ENCODE data around the gene QPCT.
"Not testable (repeated sequence)": the region's sequence is repeated elsewhere in the genome, so short reads cannot be mapped to it uniquely, and the experiment has no call there.

Gene QPCT

GRCh38 chr2:37358466-37358865 lies 14.0 kb downstream of the QPCT start:
- DNase-seq = no peak

DNA sequence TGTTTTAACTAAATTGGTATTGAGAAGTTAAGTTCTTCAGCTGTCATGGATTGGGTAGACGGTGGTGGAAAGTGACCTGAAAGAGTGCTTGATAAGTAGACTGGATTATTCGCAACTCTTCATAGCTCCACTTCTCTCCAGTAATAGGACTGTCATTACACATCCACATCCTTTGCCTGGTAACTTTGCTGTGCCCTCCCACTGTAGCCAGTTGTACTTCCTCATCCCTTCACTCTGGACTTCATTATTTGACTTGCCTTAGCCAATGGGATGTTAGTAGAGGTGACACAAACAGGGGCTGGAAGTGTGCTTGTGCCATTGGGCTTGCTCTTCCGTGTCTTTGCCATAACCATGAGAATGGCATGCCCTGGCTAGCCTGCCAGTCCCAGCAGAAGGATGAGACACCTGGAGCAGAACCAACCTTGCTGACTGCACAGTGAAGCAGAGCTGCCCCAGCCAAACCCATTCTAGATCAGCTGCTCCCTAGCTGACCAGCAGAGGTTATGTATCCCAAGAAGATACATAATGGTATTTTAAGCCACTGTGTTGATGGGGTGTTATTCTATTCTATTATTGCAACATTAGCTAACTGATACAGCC lies 16.9 kb downstream of the QPCT start:
- no peak for DNase-seq

GRCh38 chr2:37361994-37362698 lies 17.7 kb downstream of the QPCT start:
- DNase-seq = no peak

DNA sequence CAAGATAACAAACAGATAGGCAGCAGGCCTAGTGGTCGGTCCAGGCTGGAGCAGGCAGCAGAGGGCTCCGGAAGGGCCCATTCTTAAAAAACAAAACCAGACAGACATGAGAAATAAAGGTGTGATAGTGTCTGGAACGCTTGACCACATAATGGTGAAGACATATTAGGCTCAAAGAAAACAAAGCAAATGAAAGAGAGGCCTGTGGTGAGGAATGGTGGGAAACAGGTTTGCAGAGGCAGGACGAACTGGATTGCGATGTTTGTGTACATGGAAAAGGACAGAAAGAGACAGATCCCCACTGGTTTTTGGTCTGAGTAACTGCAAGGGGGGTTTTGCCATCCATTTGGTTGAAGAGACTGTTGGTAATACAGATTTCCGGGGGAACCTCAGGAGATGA lies 19.9 kb downstream of the QPCT start:
- no peak for DNase-seq

- DNase-seq = no peak
Measured at GRCh38 chr2:37365669-37366068, 21.2 kb downstream of the QPCT start.

DNA sequence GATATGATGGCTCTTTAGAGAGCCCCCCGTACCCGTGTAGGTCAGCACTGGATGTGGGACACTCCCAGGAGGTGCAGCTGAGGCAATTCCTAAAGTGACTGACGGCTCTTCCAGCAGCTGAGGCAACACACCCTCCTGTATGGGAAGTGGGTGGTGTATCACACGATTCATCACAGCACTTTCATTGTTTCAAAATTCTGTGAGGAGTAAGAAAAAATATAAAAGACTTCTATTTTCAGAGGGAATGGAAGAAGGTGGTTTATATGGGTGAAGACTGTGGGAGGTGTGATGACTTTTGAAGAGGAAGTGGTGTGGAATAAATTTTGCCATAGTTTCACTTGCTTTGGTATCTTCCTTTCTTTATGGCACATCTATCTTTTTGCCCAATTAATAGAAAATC lies 22.3 kb downstream of the QPCT start:
- DNase-seq = no peak

DNA sequence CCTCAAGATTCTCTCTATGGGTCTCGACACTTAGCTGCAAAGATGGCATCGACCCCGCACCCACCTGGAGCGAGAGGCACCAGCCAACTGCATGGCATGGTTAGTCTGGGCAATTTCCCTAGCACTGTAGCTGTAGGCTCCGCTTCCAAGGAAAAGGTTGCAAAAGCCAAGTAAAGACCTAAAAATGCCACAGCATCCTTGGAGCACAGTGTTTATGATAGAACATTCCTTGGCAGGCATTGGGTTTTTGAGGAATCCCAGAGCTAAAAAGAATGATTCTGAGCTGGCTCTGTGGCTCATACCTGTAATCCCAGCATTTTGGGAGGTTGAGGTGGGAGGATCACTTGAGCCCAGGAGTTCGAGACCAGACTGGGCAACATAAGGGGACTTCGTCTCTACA lies 22.9 kb downstream of the QPCT start:
- no peak for DNase-seq

DNA sequence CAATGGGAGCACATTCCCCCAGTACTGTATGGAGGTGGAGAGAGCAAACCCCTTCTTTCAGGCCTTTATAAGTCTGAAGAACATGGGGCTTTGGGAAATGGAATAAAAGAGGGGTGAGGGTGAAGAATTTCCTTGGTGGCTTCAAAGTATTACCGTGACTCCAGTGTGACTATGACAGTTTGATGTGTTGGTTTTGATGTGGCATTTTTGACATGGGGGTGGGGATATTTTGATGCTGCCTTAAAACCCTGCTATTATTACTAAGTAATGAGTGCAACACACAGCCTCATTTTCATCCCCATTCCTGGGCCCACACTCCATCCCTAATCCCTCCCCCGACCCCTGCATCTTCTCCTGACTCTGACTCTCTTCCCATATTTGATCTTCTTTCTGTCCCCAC lies 23.6 kb downstream of the QPCT start:
- no peak for DNase-seq

- DNase-seq = no peak
Measured at GRCh38 chr2:37370666-37371065, 26.2 kb downstream of the QPCT start.

GRCh38 chr2:37372000-37372399 lies 27.6 kb downstream of the QPCT start:
- no peak for DNase-seq

GRCh38 chr2:37375741-37376288 lies 31.4 kb downstream of the QPCT start:
- no peak for DNase-seq

DNA sequence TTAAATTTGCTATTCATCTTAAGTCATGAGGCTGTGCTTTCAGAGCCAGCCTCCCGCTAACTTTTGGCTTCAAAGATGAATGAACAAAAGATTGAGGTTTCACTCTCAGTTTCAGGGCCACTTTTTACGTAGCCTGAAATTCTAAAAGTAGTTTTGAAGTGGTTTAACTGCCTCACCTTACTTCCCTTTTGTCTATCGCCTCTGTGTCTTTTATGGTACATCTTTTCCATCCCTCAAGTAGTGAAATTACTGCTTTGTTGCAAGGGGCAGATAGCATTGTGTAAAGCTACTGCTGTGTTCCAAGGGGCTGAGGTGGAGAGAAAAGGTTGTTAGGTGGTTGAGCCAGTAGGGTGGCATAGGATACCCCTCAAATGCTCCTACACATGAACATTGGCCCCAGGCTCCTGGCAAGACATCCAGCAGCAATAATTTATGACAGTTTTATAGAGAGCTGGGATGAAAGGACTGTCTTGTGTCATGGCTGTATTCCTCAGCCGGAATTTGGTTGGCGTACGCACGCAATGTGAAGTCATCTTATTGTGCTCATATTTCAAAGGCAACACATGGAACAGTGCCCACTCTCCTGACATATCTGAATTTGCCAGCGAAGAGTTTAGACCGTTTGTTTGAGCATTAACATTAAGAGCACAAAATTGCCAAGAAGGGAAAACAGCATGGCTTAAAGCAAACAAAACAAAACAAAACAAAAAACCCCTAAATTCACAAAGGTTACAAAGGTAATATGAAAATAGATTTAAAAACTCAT lies 32.2 kb downstream of the QPCT start:
- peak in 1 of 5 donors; percentile 77 for DNase-seq

DNA sequence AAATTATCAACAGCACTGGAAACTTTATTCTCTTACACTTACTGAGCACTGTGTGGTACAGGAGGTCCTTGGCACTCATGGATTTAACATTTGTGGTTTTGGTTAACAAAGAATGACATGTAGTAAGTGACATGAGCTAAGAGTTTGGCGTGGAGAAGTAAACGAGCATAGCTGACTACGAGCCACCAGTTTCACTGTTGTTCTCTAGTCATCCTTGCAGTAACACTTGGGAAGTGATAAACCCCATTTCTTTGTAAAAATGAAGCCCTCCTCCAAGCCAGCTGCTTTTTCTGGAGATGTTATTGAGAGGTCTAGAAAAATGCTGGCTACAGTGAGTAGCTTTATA lies 32.7 kb downstream of the QPCT start:
- DNase-seq = peak in 1 of 5 donors; percentile 67

GRCh38 chr2:37378411-37378810 lies 34.0 kb downstream of the QPCT start:
- no peak for DNase-seq

DNA sequence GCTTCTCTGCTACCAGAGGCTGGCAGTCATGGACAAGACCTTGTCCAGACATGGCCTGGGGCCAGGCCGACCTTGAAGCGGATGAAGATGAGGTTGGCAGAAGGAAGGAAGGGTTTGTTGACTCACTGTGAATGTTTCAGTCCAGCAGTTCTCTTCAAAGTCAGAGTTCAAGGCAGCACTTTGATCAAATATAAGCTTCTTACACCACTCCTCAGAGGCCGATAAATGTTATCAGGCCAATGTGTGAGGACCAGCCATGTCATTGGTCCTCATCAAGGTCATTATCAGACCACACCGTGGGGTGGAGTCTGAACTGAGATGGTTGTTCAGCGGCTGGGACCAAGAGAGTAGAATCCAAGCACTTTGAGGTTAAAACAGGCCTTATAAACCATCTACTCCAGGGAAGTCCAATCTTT lies 35.5 kb downstream of the QPCT start:
- DNase-seq = no peak

- DNase-seq = not testable (repeated sequence)
Measured at GRCh38 chr2:37380787-37381186, 36.4 kb downstream of the QPCT start.

DNA sequence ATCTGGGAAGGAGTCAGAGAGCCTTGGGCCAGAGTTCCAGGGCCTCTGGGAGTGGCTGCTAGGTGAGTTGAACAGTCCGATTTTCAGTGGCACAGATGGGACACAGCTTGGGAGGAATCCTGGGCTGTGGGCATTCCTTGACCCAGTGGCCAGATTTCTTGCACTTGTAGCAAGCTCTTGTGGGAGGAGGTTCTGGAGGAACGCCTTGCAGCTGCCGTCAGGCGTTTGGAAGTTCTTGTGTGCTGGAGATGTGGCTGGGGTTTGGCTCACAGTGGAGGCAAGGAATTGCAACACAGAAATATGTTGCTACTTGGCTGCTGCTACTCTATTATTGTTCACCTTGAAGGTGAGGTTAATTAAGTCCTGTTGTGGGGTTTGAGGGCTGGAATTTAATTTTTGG lies 39.8 kb downstream of the QPCT start:
- DNase-seq = not testable (repeated sequence)

DNA sequence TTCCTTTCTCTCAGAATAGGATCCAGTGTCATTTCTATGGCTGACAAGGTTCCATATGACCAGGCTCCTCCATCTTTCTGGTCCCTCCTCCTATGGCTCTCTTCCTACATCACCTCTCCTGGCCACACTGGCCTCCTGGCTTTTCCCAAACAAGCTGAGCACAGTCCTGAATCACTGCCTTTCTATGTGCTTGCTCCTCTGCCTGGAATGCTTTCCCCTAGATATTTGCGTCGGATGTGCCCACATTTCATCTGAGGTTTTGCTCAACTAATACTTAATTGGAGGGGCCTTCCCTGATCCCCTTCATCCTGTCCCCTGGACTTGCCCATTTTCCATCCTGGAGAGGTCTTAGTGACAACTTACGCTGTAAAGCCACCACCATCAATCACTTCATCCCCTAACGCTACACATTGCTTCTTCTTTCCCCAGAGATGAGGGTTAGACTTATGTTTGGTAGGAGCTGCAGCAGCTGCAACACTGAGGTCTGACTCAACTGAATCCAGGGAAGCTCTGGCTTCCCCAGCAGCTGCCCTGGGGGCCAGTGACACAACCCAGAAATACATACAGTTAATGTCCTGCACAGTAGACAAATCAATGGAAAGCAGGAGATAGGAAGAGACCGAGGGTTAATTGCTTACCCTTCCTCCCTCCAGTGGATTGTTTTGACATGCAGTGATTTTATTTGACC lies 42.9 kb downstream of the QPCT start:
- DNase-seq = no peak

DNA sequence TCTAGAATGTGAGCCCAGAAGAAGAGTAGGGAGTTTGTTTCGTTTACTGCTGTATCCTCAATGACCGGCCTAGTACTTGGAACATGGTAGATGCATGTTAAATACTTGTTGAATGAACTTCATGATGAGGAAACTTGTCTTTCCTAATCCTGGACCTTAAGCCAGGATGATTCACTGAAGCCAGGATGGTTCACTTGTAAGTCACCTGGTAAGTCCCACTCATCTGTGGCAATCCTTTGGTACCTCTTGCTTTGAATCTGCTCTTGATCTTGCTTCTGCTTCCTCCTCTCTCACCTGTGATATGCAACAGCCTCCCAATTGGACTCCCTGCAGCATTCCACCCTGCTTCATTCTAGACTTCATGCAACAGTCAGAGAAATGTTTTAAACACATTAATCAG lies 43.6 kb downstream of the QPCT start:
- DNase-seq = no peak

DNA sequence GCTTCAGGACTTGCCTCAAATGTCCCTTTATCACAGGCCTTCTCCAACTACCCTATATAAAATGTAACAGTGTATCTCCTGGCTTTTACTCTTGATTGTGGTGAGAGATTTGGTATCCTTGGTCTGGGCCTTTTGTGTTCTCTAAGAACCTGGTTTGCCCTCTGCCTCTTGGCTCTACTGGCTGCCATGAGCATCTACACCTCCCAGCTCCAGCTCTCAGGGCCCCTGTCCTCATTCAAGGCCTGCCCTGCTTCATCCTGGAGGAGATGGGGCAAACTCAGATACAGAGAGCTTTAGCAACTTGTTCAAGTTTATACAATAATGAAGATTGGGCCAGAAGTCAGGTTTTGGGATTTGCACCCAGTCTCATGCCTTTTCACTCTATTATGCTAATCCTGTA lies 45.0 kb downstream of the QPCT start:
- DNase-seq = no peak

DNA sequence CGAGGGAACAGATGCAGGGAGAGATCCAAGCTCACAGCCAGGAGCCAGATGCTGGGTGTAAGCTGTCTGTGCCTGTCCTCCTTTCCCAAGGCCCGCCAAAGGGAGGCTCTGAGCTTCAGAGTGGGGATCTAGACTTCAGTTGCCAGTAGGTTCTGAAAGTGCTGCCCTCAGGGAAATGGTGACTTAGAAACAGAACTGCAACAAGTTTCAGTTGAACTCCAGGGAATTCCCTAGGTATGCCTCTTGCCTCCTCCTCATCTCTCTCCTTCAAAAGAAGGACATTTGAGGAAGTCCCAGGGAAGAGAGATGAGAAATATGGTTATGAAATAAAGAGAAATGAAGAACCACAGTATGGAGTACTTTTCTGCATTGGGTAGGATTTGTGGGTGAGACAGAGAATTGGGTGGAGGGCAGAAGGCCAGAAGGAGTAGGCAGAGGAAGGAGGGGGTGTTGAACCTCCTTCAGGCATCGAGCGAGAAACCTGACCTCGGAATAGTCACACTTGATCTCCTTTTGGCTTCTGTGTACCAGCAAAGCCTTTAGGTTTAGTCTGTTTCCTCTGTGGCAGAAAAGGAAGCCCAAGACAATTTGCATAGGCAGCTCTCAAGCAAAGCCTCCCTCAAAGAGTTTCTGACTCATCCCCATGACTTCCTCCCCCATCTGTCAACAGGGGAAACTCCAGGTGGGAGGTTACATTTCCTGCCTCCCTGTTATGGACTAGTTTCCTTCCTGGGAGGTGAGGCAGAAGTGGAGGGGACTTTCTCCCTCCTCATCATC lies 45.7 kb downstream of the QPCT start:
- peak; percentile 16 to 83 (median 34) for DNase-seq

- DNase-seq = no peak
Measured at GRCh38 chr2:37390777-37391176, 46.3 kb downstream of the QPCT start.

Measured in T-helper 1 cell (primary cell).